ENCODE results near the gene POLR2J.

POLR2J gene

GRCh38 chr7:102445674-102446071 lies 33.0 kb downstream of the POLR2J start:
- TF ChIP-seq SP2 (tag by site-specific recombination; IDR thresholded peaks at IDR 0.05) (no peak), ZNF292 (tag by site-specific recombination; IDR thresholded peaks at IDR 0.05; ENCODE audit: borderline replicate concordance, low read depth) (no peak), KLF16 (tag by site-specific recombination; IDR thresholded peaks at IDR 0.05) (no peak), ZNF366 (tag by site-specific recombination; conservative IDR thresholded peaks at IDR 0.05) (peak; percentile 70)
- H3K4me1 ChIP-seq (ENCODE audit: control insufficient read depth, insufficient read depth, low read length) = no peaks in the 10 kb centered on the region
- no peaks in the 10 kb centered on the region for H3K9me3 ChIP-seq (ENCODE audit: control insufficient read depth, insufficient read depth, low read depth, low read length)
- H3K4me3 ChIP-seq (ENCODE audit: low read depth, low read length) = no peak overlapping the region
- no peak overlapping the region for H3K27ac ChIP-seq (ENCODE audit: extremely low read depth, low read depth, low read length)
- CTCF ChIA-PET = no interaction called here
- H3K36me3 ChIP-seq (ENCODE audit: control insufficient read depth in 2 of 2, insufficient read depth in 1 of 2, low read length in 2 of 2) = peaks cover 0 to 22% of the 10 kb centered on the region in 2 experiments; a peak in 2 of 3 replicates
- POLR2A ChIA-PET = no interaction called here

DNA sequence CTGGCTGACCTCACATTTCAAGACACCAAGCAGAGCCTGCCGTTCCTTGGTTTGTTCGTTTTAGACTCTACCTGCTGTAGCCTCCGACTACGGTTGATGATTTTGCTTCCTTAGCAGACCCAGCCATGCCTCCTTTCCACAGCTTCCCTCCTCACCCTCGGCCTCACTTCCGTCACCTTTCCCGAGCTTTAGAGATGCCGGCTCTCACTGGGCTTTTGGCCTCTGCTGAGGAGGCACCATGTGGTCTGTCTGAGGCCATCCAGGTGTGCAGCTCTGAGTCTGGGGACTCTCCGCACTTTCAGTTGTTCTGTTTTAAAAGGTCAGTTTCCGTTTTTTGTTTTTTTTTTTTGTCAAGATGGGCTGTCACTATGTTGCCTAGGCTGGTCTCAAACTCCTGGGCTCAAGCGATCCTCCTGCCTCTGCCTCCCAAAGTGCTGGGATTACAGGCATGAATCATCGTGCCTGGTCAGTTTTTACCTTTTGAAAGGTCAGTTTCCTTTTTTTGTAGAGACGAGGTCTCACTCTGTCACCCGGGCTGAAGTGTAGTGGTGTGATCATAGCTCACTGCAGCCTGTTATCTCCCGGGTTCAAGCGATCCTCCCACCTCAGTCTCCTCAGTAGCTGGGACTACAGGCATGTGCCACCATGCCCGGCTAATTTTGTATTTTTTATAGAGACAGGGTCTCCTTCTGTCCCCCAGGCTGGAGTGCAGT lies 33.6 kb downstream of the POLR2J start:
- ChIA-PET POLR2A (interaction anchor here (0.9 kb wide), 1 partner anchor 9 kb away, joined by 3 read pairs; no protein-coding TSS in a partner anchor), CTCF (no interaction called here)
- Histone ChIP-seq H3K27ac (ENCODE audit: extremely low read depth, low read depth, low read length) (no peak overlapping the region), H3K4me1 (ENCODE audit: control insufficient read depth, insufficient read depth, low read length) (no peaks in the 10 kb centered on the region), H3K36me3 (ENCODE audit: control insufficient read depth in 2 of 2, insufficient read depth in 1 of 2, low read length in 2 of 2) (peaks cover 3 to 27% of the 10 kb centered on the region in 2 experiments; a peak in 2 of 3 replicates), H3K9me3 (ENCODE audit: control insufficient read depth, insufficient read depth, low read depth, low read length) (no peaks in the 10 kb centered on the region), H3K4me3 (ENCODE audit: low read depth, low read length) (no peak overlapping the region)
- TF ChIP-seq ZNF777 (tag by site-specific recombination; IDR thresholded peaks at IDR 0.05; ENCODE audit: borderline replicate concordance) = no peak
- no peak for TF ChIP-seq ZNF426 (tag by site-specific recombination; IDR thresholded peaks at IDR 0.05)
- no peak for TF ChIP-seq BCL11A (tag by site-specific recombination; IDR thresholded peaks at IDR 0.05; ENCODE audit: low read depth)
- TF ChIP-seq GLIS1 (tag by site-specific recombination; IDR thresholded peaks at IDR 0.05) = no peak
- no peak for TF ChIP-seq ZNF560 (tag by site-specific recombination; IDR thresholded peaks at IDR 0.05; ENCODE audit: borderline replicate concordance)
- no peak for TF ChIP-seq SALL2 (tag by site-specific recombination; IDR thresholded peaks at IDR 0.05; ENCODE audit: borderline replicate concordance)
- TF ChIP-seq PRDM1 (tag by site-specific recombination; IDR thresholded peaks at IDR 0.05) = no peak
- TF ChIP-seq ZNF629 (tag by site-specific recombination; IDR thresholded peaks at IDR 0.05) = no peak
- no peak for TF ChIP-seq ZBTB7A (tag by site-specific recombination; IDR thresholded peaks at IDR 0.05; ENCODE audit: low read depth)
- TF ChIP-seq ZNF114 (tag by site-specific recombination; IDR thresholded peaks at IDR 0.05) = no peak
- TF ChIP-seq ZNF580 (tag by site-specific recombination; IDR thresholded peaks at IDR 0.05) = no peak
- no peak for TF ChIP-seq ZNF211 (tag by site-specific recombination; IDR thresholded peaks at IDR 0.05; ENCODE audit: low read depth)
- TF ChIP-seq, protein P1, sequence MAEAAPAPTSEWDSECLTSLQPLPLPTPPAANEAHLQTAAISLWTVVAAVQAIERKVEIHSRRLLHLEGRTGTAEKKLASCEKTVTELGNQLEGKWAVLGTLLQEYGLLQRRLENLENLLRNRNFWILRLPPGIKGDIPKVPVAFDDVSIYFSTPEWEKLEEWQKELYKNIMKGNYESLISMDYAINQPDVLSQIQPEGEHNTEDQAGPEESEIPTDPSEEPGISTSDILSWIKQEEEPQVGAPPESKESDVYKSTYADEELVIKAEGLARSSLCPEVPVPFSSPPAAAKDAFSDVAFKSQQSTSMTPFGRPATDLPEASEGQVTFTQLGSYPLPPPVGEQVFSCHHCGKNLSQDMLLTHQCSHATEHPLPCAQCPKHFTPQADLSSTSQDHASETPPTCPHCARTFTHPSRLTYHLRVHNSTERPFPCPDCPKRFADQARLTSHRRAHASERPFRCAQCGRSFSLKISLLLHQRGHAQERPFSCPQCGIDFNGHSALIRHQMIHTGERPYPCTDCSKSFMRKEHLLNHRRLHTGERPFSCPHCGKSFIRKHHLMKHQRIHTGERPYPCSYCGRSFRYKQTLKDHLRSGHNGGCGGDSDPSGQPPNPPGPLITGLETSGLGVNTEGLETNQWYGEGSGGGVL (tag by site-specific recombination; IDR thresholded peaks at IDR 0.05) = no peak
- TF ChIP-seq, protein P2, sequence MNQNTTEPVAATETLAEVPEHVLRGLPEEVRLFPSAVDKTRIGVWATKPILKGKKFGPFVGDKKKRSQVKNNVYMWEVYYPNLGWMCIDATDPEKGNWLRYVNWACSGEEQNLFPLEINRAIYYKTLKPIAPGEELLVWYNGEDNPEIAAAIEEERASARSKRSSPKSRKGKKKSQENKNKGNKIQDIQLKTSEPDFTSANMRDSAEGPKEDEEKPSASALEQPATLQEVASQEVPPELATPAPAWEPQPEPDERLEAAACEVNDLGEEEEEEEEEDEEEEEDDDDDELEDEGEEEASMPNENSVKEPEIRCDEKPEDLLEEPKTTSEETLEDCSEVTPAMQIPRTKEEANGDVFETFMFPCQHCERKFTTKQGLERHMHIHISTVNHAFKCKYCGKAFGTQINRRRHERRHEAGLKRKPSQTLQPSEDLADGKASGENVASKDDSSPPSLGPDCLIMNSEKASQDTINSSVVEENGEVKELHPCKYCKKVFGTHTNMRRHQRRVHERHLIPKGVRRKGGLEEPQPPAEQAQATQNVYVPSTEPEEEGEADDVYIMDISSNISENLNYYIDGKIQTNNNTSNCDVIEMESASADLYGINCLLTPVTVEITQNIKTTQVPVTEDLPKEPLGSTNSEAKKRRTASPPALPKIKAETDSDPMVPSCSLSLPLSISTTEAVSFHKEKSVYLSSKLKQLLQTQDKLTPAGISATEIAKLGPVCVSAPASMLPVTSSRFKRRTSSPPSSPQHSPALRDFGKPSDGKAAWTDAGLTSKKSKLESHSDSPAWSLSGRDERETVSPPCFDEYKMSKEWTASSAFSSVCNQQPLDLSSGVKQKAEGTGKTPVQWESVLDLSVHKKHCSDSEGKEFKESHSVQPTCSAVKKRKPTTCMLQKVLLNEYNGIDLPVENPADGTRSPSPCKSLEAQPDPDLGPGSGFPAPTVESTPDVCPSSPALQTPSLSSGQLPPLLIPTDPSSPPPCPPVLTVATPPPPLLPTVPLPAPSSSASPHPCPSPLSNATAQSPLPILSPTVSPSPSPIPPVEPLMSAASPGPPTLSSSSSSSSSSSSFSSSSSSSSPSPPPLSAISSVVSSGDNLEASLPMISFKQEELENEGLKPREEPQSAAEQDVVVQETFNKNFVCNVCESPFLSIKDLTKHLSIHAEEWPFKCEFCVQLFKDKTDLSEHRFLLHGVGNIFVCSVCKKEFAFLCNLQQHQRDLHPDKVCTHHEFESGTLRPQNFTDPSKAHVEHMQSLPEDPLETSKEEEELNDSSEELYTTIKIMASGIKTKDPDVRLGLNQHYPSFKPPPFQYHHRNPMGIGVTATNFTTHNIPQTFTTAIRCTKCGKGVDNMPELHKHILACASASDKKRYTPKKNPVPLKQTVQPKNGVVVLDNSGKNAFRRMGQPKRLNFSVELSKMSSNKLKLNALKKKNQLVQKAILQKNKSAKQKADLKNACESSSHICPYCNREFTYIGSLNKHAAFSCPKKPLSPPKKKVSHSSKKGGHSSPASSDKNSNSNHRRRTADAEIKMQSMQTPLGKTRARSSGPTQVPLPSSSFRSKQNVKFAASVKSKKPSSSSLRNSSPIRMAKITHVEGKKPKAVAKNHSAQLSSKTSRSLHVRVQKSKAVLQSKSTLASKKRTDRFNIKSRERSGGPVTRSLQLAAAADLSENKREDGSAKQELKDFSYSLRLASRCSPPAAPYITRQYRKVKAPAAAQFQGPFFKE (tag by site-specific recombination; IDR thresholded peaks at IDR 0.05; ENCODE audit: borderline replicate concordance) = no peak
- TF ChIP-seq ZBTB10 (tag by site-specific recombination; IDR thresholded peaks at IDR 0.05) = no peak
- no peak for TF ChIP-seq ZNF561 (tag by site-specific recombination; IDR thresholded peaks at IDR 0.05; ENCODE audit: borderline replicate concordance)

Data from HEK293 (cell line).